GM12878 (cell line): ENCODE results near the gene TMEM167B. TPM values are rescaled to one million over a fixed set of nuclear protein-coding genes. Genes with fewer than 3 reads are reported as not detected.

Source experiments
- ATAC-seq: fragments of 200-7000 bp; cut with Tn5 transposase; 3 replicates; pipeline ENCODE4 v1.9.1; 2020; ENCODE audit warnings: mild to moderate bottlenecking, moderate library complexity
- BruUV-seq: library from RNA; stranded (reverse); fragments of 400-500 nt; replicated peaks from 2 replicates; lab custom pipeline; 2021; lab: Mats Ljungman, UMichigan
- CTCF ChIA-PET: fragments of 300-600 bp; sonication (Branson Sonifier 250); formaldehyde crosslinking; extraction: SDS; loops from one replicate; lab custom pipeline; 2021; ENCODE audit warnings: inconsistent platforms; lab: Yijun Ruan, JAX
- POLR2A ChIA-PET: fragments of 350-600 bp; formaldehyde crosslinking; extraction: SDS; loops from one replicate; lab custom pipeline; 2021; ENCODE audit warnings: inconsistent platforms; lab: Charles Lee
- RAD21 ChIA-PET: fragments of 300-600 bp; sonication (Branson Sonifier 250); formaldehyde crosslinking; loops from one replicate; lab custom pipeline; 2023; ENCODE audit warnings: antibody characterized with exemption; ENCODE audit not compliant: unreplicated experiment; lab: Charles Lee
- SMC1A ChIA-PET: fragments of 300-600 bp; sonication (Branson Sonifier 250); formaldehyde crosslinking; loops from one replicate; lab custom pipeline; 2023; ENCODE audit not compliant: unreplicated experiment, uncharacterized antibody; lab: Charles Lee
- DNase-seq: peaks from one replicate; pipeline ENCODE4 v3.0.0-alpha.2; 2011; ENCODE audit warnings: low read depth, low spot score
- FAIRE-seq: peaks from 3 replicates; lab custom pipeline; 2011; peaks lifted over from hg19 to GRCh38; lab: Jason Lieb, UNC
- H2AFZ ChIP-seq: 2 replicates; pipeline ENCODE4 v1.6.0; 2011; ENCODE audit warnings: low read depth, low read length, control low read depth; ENCODE audit not compliant: control insufficient read depth
- H3K27ac ChIP-seq: 2 replicates; pipeline ENCODE4 v1.5.1; 2011; ENCODE audit warnings: control low read depth; ENCODE audit not compliant: control insufficient read depth, insufficient read depth
- H3K27me3 ChIP-seq, 2 experiments: replicated peaks in 1 of 2; 2 replicates each; pipeline versions ENCODE4 v1.6.0 to v1.6.1; 2011; ENCODE audit warnings: low read length in 1 of 2; ENCODE audit not compliant: control insufficient read depth in 2 of 2, insufficient read depth in 2 of 2
- H3K36me3 ChIP-seq, 2 experiments: 2 replicates each; pipeline ENCODE4 v1.5.1; 2011; ENCODE audit warnings: low read length in 1 of 2; ENCODE audit not compliant: control insufficient read depth in 2 of 2, insufficient read depth in 2 of 2
- H3K4me1 ChIP-seq: 2 replicates; pipeline ENCODE4 v1.6.1; 2011; ENCODE audit warnings: mild to moderate bottlenecking, low read length, moderate library complexity, mixed read lengths; ENCODE audit not compliant: control insufficient read depth, insufficient read depth
- H3K4me2 ChIP-seq: 2 replicates; pipeline ENCODE4 v1.6.0; 2011; ENCODE audit warnings: control low read depth; ENCODE audit not compliant: control insufficient read depth, insufficient read depth
- H3K4me3 ChIP-seq: fragments of 200-600 bp; sonication (generic); 2 replicates; pipeline ENCODE4 v1.5.1; 2016
- H3K79me2 ChIP-seq: 2 replicates; pipeline ENCODE4 v1.6.0; 2011; ENCODE audit warnings: low read length; ENCODE audit not compliant: control insufficient read depth, insufficient read depth
- H3K9ac ChIP-seq: 2 replicates; pipeline ENCODE4 v1.8.0; 2011; ENCODE audit warnings: low read length, control low read depth, mixed read lengths; ENCODE audit not compliant: control insufficient read depth, insufficient read depth
- H3K9me3 ChIP-seq: replicated peaks from 3 replicates; pipeline ENCODE4 v1.5.1; 2011; ENCODE audit warnings: mild to moderate bottlenecking, low read length; ENCODE audit not compliant: control insufficient read depth, insufficient read depth
- H4K20me1 ChIP-seq: 2 replicates; pipeline ENCODE4 v1.6.0; 2011; ENCODE audit not compliant: control insufficient read depth, insufficient read depth
- BCL11A ChIP-seq: IDR thresholded peaks from 2 replicates; pipeline ENCODE4 v1.6.1; 2011; ENCODE audit warnings: low read depth, low read length
- CBFB ChIP-seq: IDR thresholded peaks from 2 replicates; pipeline ENCODE4 v1.6.1; 2016; ENCODE audit warnings: antibody characterized with exemption, low read depth
- CREB1 ChIP-seq: IDR thresholded peaks from 2 replicates; pipeline ENCODE4 v1.6.1; 2012; ENCODE audit warnings: low read depth, mild to moderate bottlenecking, inconsistent platforms
- EGR1 ChIP-seq, 2 experiments: IDR thresholded peaks; 1 replicate in 1 of 2; 2 replicates in 1 of 2; pipeline ENCODE4 v1.6.1; 2011 to 2012; ENCODE audit warnings: low read depth in 2 of 2, low read length in 2 of 2, borderline replicate concordance in 1 of 2, mild to moderate bottlenecking in 1 of 2, moderate library complexity in 1 of 2
- HDAC2 ChIP-seq: fragments of 200-600 bp; sonication (generic); IDR thresholded peaks from 2 replicates; pipeline ENCODE4 v1.6.1; 2017
- HDGF ChIP-seq: fragments of 450-650 bp; IDR thresholded peaks from 2 replicates; pipeline ENCODE4 v1.6.1; 2016; ENCODE audit warnings: antibody characterized with exemption
- IRF3 ChIP-seq: fragments of 450-650 bp; IDR thresholded peaks from 2 replicates; pipeline ENCODE4 v1.6.1; 2014; ENCODE audit warnings: mild to moderate bottlenecking
- SIX5 ChIP-seq: IDR thresholded peaks from 2 replicates; pipeline ENCODE4 v1.6.1; 2011; ENCODE audit warnings: mild to moderate bottlenecking, low read depth, low read length, moderate library complexity; ENCODE audit not compliant: severe bottlenecking
- SMAD1 ChIP-seq: fragments of 450-650 bp; IDR thresholded peaks from 2 replicates; pipeline ENCODE4 v1.6.1; 2018; ENCODE audit warnings: mild to moderate bottlenecking, low read depth; ENCODE audit not compliant: partially characterized antibody
- SPI1 ChIP-seq: IDR thresholded peaks from 2 replicates; pipeline ENCODE4 v1.6.1; 2011; ENCODE audit warnings: low read depth, mild to moderate bottlenecking, low read length, moderate library complexity, borderline replicate concordance; ENCODE audit not compliant: insufficient read depth
- ZNF207 ChIP-seq: fragments of 450-650 bp; IDR thresholded peaks from 2 replicates; pipeline ENCODE4 v1.6.1; 2014; ENCODE audit warnings: antibody characterized with exemption, mild to moderate bottlenecking, borderline replicate concordance
- ZNF274 ChIP-seq: IDR thresholded peaks from one replicate; pipeline ENCODE4 v1.8.0; 2011; ENCODE audit not compliant: insufficient read length, insufficient read depth
- WGBS: methylation state at CpG from one replicate; pipeline ENCODE4 v1.1.6; 2016; ENCODE audit warnings: low lambda C conversion rate; ENCODE audit not compliant: insufficient replicate concordance, insufficient coverage; ENCODE audit errors: missing lambda C conversion rate; 5-methylcytosine and 5-hydroxymethylcytosine counted together
- in situ Hi-C: fragments of 300-500 bp; cut with MboI; formaldehyde crosslinking; loops from 9 replicates; pipeline ENCODE4 v1.14.3; 2018; ENCODE audit warnings: mixed read lengths
- intact Hi-C: fragments of 100-400 bp; cut with micrococcal nuclease; formaldehyde crosslinking; loops from one replicate; pipeline ENCODE4 v1.14.2; 2022; ENCODE audit not compliant: unreplicated experiment
- polyA plus RNA-seq, 11 experiments: library from polyadenylated mRNA; depleted of rRNA in 4 of 11; unstranded in 6 of 11; stranded (reverse) in 5 of 11; fragments of >200 nt; fragmentation: Nextera tagmentation in 4 of 11; fragmentation: Illumina TruSeq in 1 of 11; extraction: Ambion mirVana in 4 of 11; extraction: Trizol in 1 of 11; gene quantifications; 1 replicate in 1 of 11; 2 replicates in 10 of 11; pipeline versions ENCODE4 v1.2.1 to v1.2.3, GENCODE V29; 2011 to 2016; ENCODE audit warnings: inconsistent platforms in 2 of 11, missing spikeins in 2 of 11, low read depth in 1 of 11
- total RNA-seq, 4 experiments: library from RNA; depleted of rRNA in 3 of 4; stranded (reverse); fragments of >200 nt in 3 of 4; fragmentation: Illumina TruSeq in 1 of 4; extraction: Trizol in 1 of 4; gene quantifications; 2 replicates each; pipeline versions ENCODE4 v1.2.1 to v1.2.3, GENCODE V29; 2013 to 2021
- TF ChIP-seq, protein P1 (sequence below): IDR thresholded peaks from 2 replicates; pipeline ENCODE4 v1.6.1; 2012; ENCODE audit warnings: improper control_type of control experiment, low read depth, low read length; ENCODE audit not compliant: insufficient replicate concordance
- TF ChIP-seq, protein P2 (sequence below), 3 experiments: IDR thresholded peaks in 2 of 3; conservative IDR thresholded peaks in 1 of 3; 2 replicates each; pipeline ENCODE4 v1.5.1; 2011; ENCODE audit warnings: low read depth in 3 of 3, low read length in 3 of 3, mild to moderate bottlenecking in 3 of 3, control low read depth in 2 of 3, moderate library complexity in 2 of 3, inconsistent platforms in 1 of 3, mixed read lengths in 1 of 3; ENCODE audit not compliant: control insufficient read depth in 2 of 3, insufficient read depth in 1 of 3; ENCODE audit errors: extremely low read depth in 1 of 3

TMEM167B gene
- total and polyA plus RNA-seq, 10 of the 15 experiments (the other 5 are each of a cell fraction or from before 2014, with no cell fraction given), result 15.6 to 26.1 (median 21.1) TPM

DNA sequence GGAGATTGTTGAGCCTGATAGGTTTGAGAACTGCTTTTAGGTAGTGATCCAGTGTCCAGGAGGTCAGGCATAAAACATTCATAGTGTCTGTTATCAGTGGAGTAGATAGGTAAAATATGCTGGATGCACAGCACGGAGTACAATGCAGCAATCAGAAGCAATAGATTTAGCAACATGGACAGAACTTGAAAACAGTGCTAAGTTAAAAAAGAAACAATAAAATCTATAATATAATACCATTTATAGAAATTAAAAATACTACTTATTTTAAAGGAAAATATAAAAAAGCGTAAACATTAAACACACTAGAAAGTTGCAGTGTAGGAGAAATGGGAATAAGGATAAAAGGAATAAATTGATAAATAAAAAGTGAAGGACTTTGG, 11.3 kb upstream of the TMEM167B start (continued):
- TF ChIP-seq, protein P1, sequence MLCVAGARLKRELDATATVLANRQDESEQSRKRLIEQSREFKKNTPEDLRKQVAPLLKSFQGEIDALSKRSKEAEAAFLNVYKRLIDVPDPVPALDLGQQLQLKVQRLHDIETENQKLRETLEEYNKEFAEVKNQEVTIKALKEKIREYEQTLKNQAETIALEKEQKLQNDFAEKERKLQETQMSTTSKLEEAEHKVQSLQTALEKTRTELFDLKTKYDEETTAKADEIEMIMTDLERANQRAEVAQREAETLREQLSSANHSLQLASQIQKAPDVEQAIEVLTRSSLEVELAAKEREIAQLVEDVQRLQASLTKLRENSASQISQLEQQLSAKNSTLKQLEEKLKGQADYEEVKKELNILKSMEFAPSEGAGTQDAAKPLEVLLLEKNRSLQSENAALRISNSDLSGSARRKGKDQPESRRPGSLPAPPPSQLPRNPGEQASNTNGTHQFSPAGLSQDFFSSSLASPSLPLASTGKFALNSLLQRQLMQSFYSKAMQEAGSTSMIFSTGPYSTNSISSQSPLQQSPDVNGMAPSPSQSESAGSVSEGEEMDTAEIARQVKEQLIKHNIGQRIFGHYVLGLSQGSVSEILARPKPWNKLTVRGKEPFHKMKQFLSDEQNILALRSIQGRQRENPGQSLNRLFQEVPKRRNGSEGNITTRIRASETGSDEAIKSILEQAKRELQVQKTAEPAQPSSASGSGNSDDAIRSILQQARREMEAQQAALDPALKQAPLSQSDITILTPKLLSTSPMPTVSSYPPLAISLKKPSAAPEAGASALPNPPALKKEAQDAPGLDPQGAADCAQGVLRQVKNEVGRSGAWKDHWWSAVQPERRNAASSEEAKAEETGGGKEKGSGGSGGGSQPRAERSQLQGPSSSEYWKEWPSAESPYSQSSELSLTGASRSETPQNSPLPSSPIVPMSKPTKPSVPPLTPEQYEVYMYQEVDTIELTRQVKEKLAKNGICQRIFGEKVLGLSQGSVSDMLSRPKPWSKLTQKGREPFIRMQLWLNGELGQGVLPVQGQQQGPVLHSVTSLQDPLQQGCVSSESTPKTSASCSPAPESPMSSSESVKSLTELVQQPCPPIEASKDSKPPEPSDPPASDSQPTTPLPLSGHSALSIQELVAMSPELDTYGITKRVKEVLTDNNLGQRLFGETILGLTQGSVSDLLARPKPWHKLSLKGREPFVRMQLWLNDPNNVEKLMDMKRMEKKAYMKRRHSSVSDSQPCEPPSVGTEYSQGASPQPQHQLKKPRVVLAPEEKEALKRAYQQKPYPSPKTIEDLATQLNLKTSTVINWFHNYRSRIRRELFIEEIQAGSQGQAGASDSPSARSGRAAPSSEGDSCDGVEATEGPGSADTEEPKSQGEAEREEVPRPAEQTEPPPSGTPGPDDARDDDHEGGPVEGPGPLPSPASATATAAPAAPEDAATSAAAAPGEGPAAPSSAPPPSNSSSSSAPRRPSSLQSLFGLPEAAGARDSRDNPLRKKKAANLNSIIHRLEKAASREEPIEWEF, result no peak
- TF ChIP-seq ZNF274 (no peak), HDGF (no peak), BCL11A (no peak), SIX5 (no peak)

GRCh38 chr1:109080441-109081082, 10.0 kb upstream of the TMEM167B start:
- H2AFZ ChIP-seq, result no peak overlapping the region
- no peaks in the 10 kb centered on the region; the same call in none of the 2 replicates for H3K4me1 ChIP-seq
- no peaks in the 10 kb centered on the region for H3K9me3 ChIP-seq
- intact Hi-C loops (no loop called here), in situ Hi-C loops (no loop called here)
- H3K4me2 ChIP-seq, result no peak overlapping the region
- RAD21 ChIA-PET, result no interaction called here
- H3K4me3 ChIP-seq, result no peak overlapping the region
- DNase-seq, result no peak
- ATAC-seq, result no peak
- BruUV-seq, result no TSS peak
- H4K20me1 ChIP-seq, result no peaks in the 10 kb centered on the region
- no peak for FAIRE-seq
- no peaks in the 10 kb centered on the region for H3K36me3 ChIP-seq
- peaks cover 5% of the 10 kb centered on the region for H3K79me2 ChIP-seq
- no peak overlapping the region for H3K9ac ChIP-seq
- SMC1A ChIA-PET, result interaction anchor here (1.6 kb wide), 1 partner anchor 30 kb away, joined by 3 read pairs; no protein-coding TSS in a partner anchor
- no peak overlapping the region for H3K27ac ChIP-seq
- CTCF ChIA-PET, result no interaction called here
- 93% methylated on average over 5 of the region's 5 CpGs for WGBS
- POLR2A ChIA-PET, result no interaction called here
- no peaks in the 10 kb centered on the region for H3K27me3 ChIP-seq
- no peak for TF ChIP-seq BCL11A
- TF ChIP-seq SMAD1, result no peak
- TF ChIP-seq ZNF207, result no peak
- TF ChIP-seq IRF3, result no peak
- TF ChIP-seq SPI1, result no peak
- TF ChIP-seq, protein P2, sequence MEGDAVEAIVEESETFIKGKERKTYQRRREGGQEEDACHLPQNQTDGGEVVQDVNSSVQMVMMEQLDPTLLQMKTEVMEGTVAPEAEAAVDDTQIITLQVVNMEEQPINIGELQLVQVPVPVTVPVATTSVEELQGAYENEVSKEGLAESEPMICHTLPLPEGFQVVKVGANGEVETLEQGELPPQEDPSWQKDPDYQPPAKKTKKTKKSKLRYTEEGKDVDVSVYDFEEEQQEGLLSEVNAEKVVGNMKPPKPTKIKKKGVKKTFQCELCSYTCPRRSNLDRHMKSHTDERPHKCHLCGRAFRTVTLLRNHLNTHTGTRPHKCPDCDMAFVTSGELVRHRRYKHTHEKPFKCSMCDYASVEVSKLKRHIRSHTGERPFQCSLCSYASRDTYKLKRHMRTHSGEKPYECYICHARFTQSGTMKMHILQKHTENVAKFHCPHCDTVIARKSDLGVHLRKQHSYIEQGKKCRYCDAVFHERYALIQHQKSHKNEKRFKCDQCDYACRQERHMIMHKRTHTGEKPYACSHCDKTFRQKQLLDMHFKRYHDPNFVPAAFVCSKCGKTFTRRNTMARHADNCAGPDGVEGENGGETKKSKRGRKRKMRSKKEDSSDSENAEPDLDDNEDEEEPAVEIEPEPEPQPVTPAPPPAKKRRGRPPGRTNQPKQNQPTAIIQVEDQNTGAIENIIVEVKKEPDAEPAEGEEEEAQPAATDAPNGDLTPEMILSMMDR (IDR thresholded peaks at IDR 0.05 in 2 of 3, conservative IDR thresholded peaks at IDR 0.05 in 1 of 3; ENCODE audit: control insufficient read depth in 2 of 3, extremely low read depth in 1 of 3, insufficient read depth in 1 of 3, low read depth in 3 of 3, low read length in 3 of 3), result no peak
- no peak for TF ChIP-seq HDAC2
- no peak for TF ChIP-seq CREB1
- no peak for TF ChIP-seq EGR1 (IDR thresholded peaks at IDR 0.05; ENCODE audit: borderline replicate concordance in 1 of 2, low read depth in 2 of 2, low read length in 2 of 2)
- TF ChIP-seq CBFB, result no peak
